B cell (primary cell): ENCODE results near the gene HOXA3. TPM values are rescaled to one million over a fixed set of nuclear protein-coding genes. Genes with fewer than 3 reads are reported as not detected.

Experiments used
- ATAC-seq: fragments of 200-7000 bp; cut with Tn5 transposase; one replicate; pipeline ENCODE4 v1.10.0; 2021; ENCODE audit warnings: low read depth, mild to moderate bottlenecking, moderate number of reproducible peaks, moderate library complexity
- CTCF ChIA-PET: fragments of 350-600 bp; sonication (Branson Sonifier 250); formaldehyde crosslinking; loops from one replicate; lab custom pipeline; 2021; ENCODE audit warnings: antibody characterized with exemption, inconsistent platforms; lab: Charles Lee
- POLR2A ChIA-PET: fragments of 350-600 bp; sonication (Branson Sonifier 250); formaldehyde crosslinking; loops from one replicate; lab custom pipeline; 2021; ENCODE audit warnings: antibody characterized with exemption; lab: Charles Lee
- DNase-seq: peaks from one replicate; pipeline ENCODE4 v3.0.0; 2013
- H2AFZ ChIP-seq: 2 replicates; pipeline ENCODE4 v1.6.1; 2012; ENCODE audit warnings: mild to moderate bottlenecking, low read depth, low read length; ENCODE audit not compliant: insufficient read depth, poor library complexity, severe bottlenecking
- H3K27ac ChIP-seq, 2 donors: 1 replicate in 1 of 2; 2 replicates in 1 of 2; pipeline ENCODE4 v1.5.1; 2012 to 2013; ENCODE audit warnings: low read length in 2 of 2, mild to moderate bottlenecking in 2 of 2, moderate library complexity in 1 of 2
- H3K27me3 ChIP-seq, 4 experiments: fragments of 200-600 bp in 1 of 4; sonication (generic) in 1 of 4; replicated peaks in 1 of 4; 1 replicate in 2 of 4; 2 replicates in 2 of 4; pipeline versions ENCODE4 v1.6.1 to v1.7.0; 2013 to 2016; ENCODE audit warnings: low read length in 3 of 4, mild to moderate bottlenecking in 2 of 4, mixed read lengths in 1 of 4, moderate library complexity in 1 of 4; ENCODE audit not compliant: insufficient read depth in 4 of 4, control insufficient read depth in 3 of 4; ENCODE audit errors: control extremely low read depth in 1 of 4
- H3K36me3 ChIP-seq, 2 experiments: replicated peaks in 1 of 2; 1 replicate in 1 of 2; 2 replicates in 1 of 2; pipeline versions ENCODE4 v1.6.1 to v1.7.1; 2013; ENCODE audit warnings: low read length in 1 of 2; ENCODE audit not compliant: insufficient read depth in 2 of 2, control insufficient read depth in 1 of 2; ENCODE audit errors: control extremely low read depth in 1 of 2, extremely low read depth in 1 of 2
- H3K4me1 ChIP-seq, 2 donors: fragments of 200-600 bp in 1 of 2; sonication (generic) in 1 of 2; 1 replicate in 1 of 2; 2 replicates in 1 of 2; pipeline versions ENCODE4 v1.5.1 to v1.6.1; 2013 to 2017; ENCODE audit warnings: low read length in 2 of 2; ENCODE audit not compliant: control insufficient read depth in 2 of 2, insufficient read depth in 2 of 2
- H3K4me2 ChIP-seq: replicated peaks from 2 replicates; pipeline ENCODE3; 2012; ENCODE audit warnings: mild to moderate bottlenecking, low read depth, low read length; ENCODE audit not compliant: poor library complexity, severe bottlenecking
- H3K4me3 ChIP-seq, 5 experiments: fragments of 200-600 bp in 1 of 5; sonication (generic) in 1 of 5; 1 replicate in 3 of 5; 2 replicates in 2 of 5; pipeline versions ENCODE4 v1.5.1 to v1.7.0; 2011 to 2016; ENCODE audit warnings: low read length in 4 of 5, mild to moderate bottlenecking in 4 of 5, low read depth in 2 of 5, control low read depth in 1 of 5, moderate library complexity in 1 of 5; ENCODE audit not compliant: insufficient read depth in 1 of 5; ENCODE audit errors: control extremely low read depth in 1 of 5, extremely low read depth in 1 of 5
- H3K79me2 ChIP-seq: fragments of 200-600 bp; sonication (generic); one replicate; pipeline ENCODE4 v1.6.0; 2016; ENCODE audit warnings: low read length; ENCODE audit not compliant: control insufficient read depth, insufficient read depth
- H3K9ac ChIP-seq: fragments of 200-600 bp; sonication (generic); 2 replicates; pipeline ENCODE4 v1.6.1; 2017; ENCODE audit warnings: mild to moderate bottlenecking, low read length, moderate library complexity
- H3K9me3 ChIP-seq, 3 donors: one replicate each; pipeline versions ENCODE4 v1.6.1 to v1.7.1; 2013; ENCODE audit warnings: low read length in 2 of 3; ENCODE audit not compliant: control insufficient read depth in 2 of 3, insufficient read depth in 1 of 3; ENCODE audit errors: control extremely low read depth in 1 of 3
- H4K20me1 ChIP-seq: 2 replicates; pipeline ENCODE4 v1.6.0; 2012; ENCODE audit warnings: mild to moderate bottlenecking, low read length; ENCODE audit not compliant: insufficient read depth, control insufficient read depth, poor library complexity, severe bottlenecking
- H3K27ac Mint-ChIP-seq: one replicate; pipeline ENCODE4 v1.8.0; 2021; ENCODE audit warnings: mixed read lengths
- H3K27me3 Mint-ChIP-seq: one replicate; pipeline ENCODE4 v1.8.0; 2021; ENCODE audit warnings: mixed read lengths
- H3K4me1 Mint-ChIP-seq: one replicate; pipeline ENCODE4 v1.8.0; 2021; ENCODE audit warnings: mixed read lengths
- H3K4me3 Mint-ChIP-seq: one replicate; pipeline ENCODE4 v1.8.0; 2021; ENCODE audit warnings: mixed read lengths
- H3K9me3 Mint-ChIP-seq: one replicate; pipeline ENCODE4 v1.8.0; 2022; ENCODE audit warnings: mixed read lengths; ENCODE audit not compliant: insufficient read depth
- CTCF ChIP-seq: fragments of 200-600 bp; IDR thresholded peaks from one replicate; pipeline ENCODE4 v1.8.0; 2022; ENCODE audit warnings: antibody characterized with exemption, mild to moderate bottlenecking
- EZH2 ChIP-seq: IDR thresholded peaks from 2 replicates; pipeline ENCODE4 v1.6.1; 2012; ENCODE audit warnings: borderline replicate concordance, low read depth, mild to moderate bottlenecking, moderate library complexity, low read length; ENCODE audit not compliant: insufficient read depth, poor library complexity, severe bottlenecking
- WGBS: methylation state at CpG from one replicate; pipeline ENCODE4 v1.1.5; 2013; ENCODE audit warnings: missing lambda C conversion rate; ENCODE audit not compliant: insufficient coverage; 5-methylcytosine and 5-hydroxymethylcytosine counted together
- intact Hi-C: fragments of 100-400 bp; cut with micrococcal nuclease; formaldehyde crosslinking; loops from one replicate; pipeline ENCODE4 v1.10.0; 2022
- polyA plus RNA-seq: library from polyadenylated mRNA; depleted of rRNA; stranded (reverse); fragments of >200 nt; gene quantifications from 2 replicates; pipeline ENCODE4 v1.2.3, GENCODE V29; 2012
- total RNA-seq, 2 donors: library from RNA; stranded (reverse); fragments of 120-200 nt in 1 of 2; gene quantifications; 1 replicate in 1 of 2; 2 replicates in 1 of 2; pipeline versions ENCODE4 v1.2.3 to v1.2.4, GENCODE V29; 2013 to 2022

The HOXA3 gene
- total and polyA plus RNA-seq, 2 donors (not counting 1 experiment from before 2014, with no cell fraction given): 0.07 TPM; not detected in 1

- Histone ChIP-seq H3K27ac (no peak overlapping the region), H3K27me3 (peaks cover 0 to 98% (median 84%) of the 10 kb centered on the region in 4 experiments), H3K36me3 (no peaks in the 10 kb centered on the region), H3K4me1 (peaks cover 47 to 70% of the 10 kb centered on the region in 2 donors), H2AFZ (no peak overlapping the region), H3K4me2 (no peak overlapping the region), H3K9me3 (peaks cover 0 to 88% (median 28%) of the 10 kb centered on the region in 3 donors), H3K9ac (no peak overlapping the region), H4K20me1 (peaks cover 12% of the 10 kb centered on the region), H3K79me2 (no peaks in the 10 kb centered on the region), H3K4me3 (no peak overlapping the region)
- H3K27ac Mint-ChIP-seq: peak overlapping the region; percentile 71
- peaks cover 61% of the 10 kb centered on the region for H3K27me3 Mint-ChIP-seq
- H3K4me1 Mint-ChIP-seq: peaks cover 25% of the 10 kb centered on the region
- no peak for TF ChIP-seq EZH2
- TF ChIP-seq CTCF: no peak
- ChIA-PET CTCF (interaction anchor here (0.7 to 1.1 kb wide), 4 partner anchors 10 to 1314 kb away, joined by 3 to 5 read pairs (median 3); no protein-coding TSS in a partner anchor), POLR2A (no interaction called here)
- ATAC-seq (no peak), DNase-seq (peak; percentile 47)
- H3K9me3 Mint-ChIP-seq: no peaks in the 10 kb centered on the region
- WGBS: 4% methylated on average over 18 of the region's 25 CpGs
- peak overlapping the region; percentile 45 for H3K4me3 Mint-ChIP-seq
- intact Hi-C loops: loop anchor here (10.0 kb wide), 2 partner anchors 894 to 974 kb away; no protein-coding TSS in a partner anchor
Observed at GRCh38 chr7:27168265-27168947, 16.0 kb upstream of the HOXA3 start.

GRCh38 chr7:27167916-27168264, 15.5 kb upstream of the HOXA3 start:
- no peak overlapping the region for H3K4me2 ChIP-seq
- peaks cover 12% of the 10 kb centered on the region for H4K20me1 ChIP-seq
- Mint-ChIP-seq H3K9me3 (no peaks in the 10 kb centered on the region), H3K4me3 (no peak overlapping the region), H3K27ac (peak overlapping the region; percentile 71), H3K27me3 (peaks cover 65% of the 10 kb centered on the region), H3K4me1 (peaks cover 25% of the 10 kb centered on the region)
- peaks cover 43 to 64% of the 10 kb centered on the region in 2 donors for H3K4me1 ChIP-seq
- no peaks in the 10 kb centered on the region for H3K36me3 ChIP-seq
- POLR2A ChIA-PET: no interaction called here
- 23% methylated on average over 3 of the region's 4 CpGs for WGBS
- intact Hi-C loops: loop anchor here (10.0 kb wide), 2 partner anchors 893 to 973 kb away; no protein-coding TSS in a partner anchor
- H2AFZ ChIP-seq: no peak overlapping the region
- peaks cover 0 to 88% (median 27%) of the 10 kb centered on the region in 3 donors for H3K9me3 ChIP-seq
- no peak overlapping the region for H3K9ac ChIP-seq
- H3K27me3 ChIP-seq: peaks cover 0 to 99% (median 87%) of the 10 kb centered on the region in 4 experiments
- H3K27ac ChIP-seq: no peak overlapping the region
- no peak overlapping the region for H3K4me3 ChIP-seq
- no peak for DNase-seq
- no peaks in the 10 kb centered on the region for H3K79me2 ChIP-seq
- no peak for ATAC-seq
- CTCF ChIA-PET: interaction anchor here (0.9 kb wide), 2 partner anchors 9 to 1313 kb away, joined by 3 read pairs; no protein-coding TSS in a partner anchor
- TF ChIP-seq CTCF (no peak), EZH2 (no peak)
